ENCODE data around the gene BICD1.

- no peak for TF ChIP-seq CTCF (IDR thresholded peaks at IDR 0.05)
- TF ChIP-seq POLR2A (IDR thresholded peaks at IDR 0.05) = no peak
These were observed 108.1 kb downstream of the BICD1 start for GRCh38 chr12:32214723-32215122.
